GM20000 (cell line): ENCODE data around the gene DBR1.
A peak's percentile ranks its signal among the peaks of the same experiment; 100 is the strongest.

ENCODE experiments used
- DNase-seq: peaks from one replicate; pipeline ENCODE4 v3.0.0; 2012; ENCODE audit warnings: low spot score
- TF ChIP-seq, protein P1 (sequence below): IDR thresholded peaks from 2 replicates; pipeline ENCODE4 v1.5.1; 2012; ENCODE audit warnings: mild to moderate bottlenecking, control low read depth; ENCODE audit errors: extremely low read depth, missing control alignments

Gene DBR1

DNA sequence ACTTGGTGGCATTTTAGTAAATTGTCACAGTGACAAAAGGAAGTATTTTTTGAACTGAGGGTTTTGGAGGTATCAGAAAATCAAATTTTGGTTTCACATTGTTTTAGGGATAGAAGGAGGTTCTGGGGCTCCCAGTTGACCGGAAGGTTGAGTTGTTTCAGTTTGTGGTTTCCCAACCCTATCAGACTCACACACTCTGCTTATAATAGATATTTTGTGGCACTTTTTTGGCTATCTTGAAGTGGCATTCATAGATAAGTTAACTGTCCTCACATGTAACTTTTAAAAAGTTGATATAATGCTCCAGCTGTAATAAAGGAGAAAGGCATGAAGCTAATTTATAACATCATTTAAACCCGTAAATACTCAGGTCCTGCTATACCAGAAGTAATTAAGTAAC lies 25.1 kb upstream of the DBR1 start:
- TF ChIP-seq, protein P1, sequence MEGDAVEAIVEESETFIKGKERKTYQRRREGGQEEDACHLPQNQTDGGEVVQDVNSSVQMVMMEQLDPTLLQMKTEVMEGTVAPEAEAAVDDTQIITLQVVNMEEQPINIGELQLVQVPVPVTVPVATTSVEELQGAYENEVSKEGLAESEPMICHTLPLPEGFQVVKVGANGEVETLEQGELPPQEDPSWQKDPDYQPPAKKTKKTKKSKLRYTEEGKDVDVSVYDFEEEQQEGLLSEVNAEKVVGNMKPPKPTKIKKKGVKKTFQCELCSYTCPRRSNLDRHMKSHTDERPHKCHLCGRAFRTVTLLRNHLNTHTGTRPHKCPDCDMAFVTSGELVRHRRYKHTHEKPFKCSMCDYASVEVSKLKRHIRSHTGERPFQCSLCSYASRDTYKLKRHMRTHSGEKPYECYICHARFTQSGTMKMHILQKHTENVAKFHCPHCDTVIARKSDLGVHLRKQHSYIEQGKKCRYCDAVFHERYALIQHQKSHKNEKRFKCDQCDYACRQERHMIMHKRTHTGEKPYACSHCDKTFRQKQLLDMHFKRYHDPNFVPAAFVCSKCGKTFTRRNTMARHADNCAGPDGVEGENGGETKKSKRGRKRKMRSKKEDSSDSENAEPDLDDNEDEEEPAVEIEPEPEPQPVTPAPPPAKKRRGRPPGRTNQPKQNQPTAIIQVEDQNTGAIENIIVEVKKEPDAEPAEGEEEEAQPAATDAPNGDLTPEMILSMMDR = no peak
- DNase-seq = peak; percentile 11

- DNase-seq = no peak
Measured at GRCh38 chr3:138197524-138197923, 22.8 kb upstream of the DBR1 start.

GRCh38 chr3:138197058-138197457 lies 22.3 kb upstream of the DBR1 start:
- TF ChIP-seq, protein P1 = no peak
- DNase-seq = peak; percentile 19

More at GRCh38 chr3:138197524-138197923, 22.8 kb upstream of the DBR1 start:
- TF ChIP-seq, protein P1 = no peak

DNA sequence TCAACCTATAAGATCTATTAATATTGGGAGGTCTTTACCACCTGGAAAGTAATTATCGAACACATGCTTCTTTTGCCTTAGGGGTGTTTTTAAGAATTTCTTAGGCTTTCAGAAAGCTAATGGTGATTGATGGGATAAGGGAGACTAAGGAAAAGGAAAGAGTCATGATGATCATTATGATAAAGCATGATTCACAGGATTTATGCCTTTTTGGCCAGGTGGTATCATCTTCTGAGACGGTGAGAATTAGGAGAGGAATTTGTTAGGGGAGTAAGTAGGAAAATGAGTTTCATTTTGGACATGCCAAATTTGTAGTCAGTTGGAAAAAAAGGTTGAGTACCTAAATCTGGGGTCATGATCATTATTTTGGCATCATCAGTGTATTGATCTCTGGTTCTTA lies 21.3 kb upstream of the DBR1 start:
- TF ChIP-seq, protein P1 = no peak
- no peak for DNase-seq

GRCh38 chr3:138195481-138195880 lies 20.8 kb upstream of the DBR1 start:
- DNase-seq = no peak
- TF ChIP-seq, protein P1 = no peak

- DNase-seq = peak; percentile 29
- TF ChIP-seq, protein P1 = no peak
Measured at GRCh38 chr3:138188013-138188730, 13.5 kb upstream of the DBR1 start.

DNA sequence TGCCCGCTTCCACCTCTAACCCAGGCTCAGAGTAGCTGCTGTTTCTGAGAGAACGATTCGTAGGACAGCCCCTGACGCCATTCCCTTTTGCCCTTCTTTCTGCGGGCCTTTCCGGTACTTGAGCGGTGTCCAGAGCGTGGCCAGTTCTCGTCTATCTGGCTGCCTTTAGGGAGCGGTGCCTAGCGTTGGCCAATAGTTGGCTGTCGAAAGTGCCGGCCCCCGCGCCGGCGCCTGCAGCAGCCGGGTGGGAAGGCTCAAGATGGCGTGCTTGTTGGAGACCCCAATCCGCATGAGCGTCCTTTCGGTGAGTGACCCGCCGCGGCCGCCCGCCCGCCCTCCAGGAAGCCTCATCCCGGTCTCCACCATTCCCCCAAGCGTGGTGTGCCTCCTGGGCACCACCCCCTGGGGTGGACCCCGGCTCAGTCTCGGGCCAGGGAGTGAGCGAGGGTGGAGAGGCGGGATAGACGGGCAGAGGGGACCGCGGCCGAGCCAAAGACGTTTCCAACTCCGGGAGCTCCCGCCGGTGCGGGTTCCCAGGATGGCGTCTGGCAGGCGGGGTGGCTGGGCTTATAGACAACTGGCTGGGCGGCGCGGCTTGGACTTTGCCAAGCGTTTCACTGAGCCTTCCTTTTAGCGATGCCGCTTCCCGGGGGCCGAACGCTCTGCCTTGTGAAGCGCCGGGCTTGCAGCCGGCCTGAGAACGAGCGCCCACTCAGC lies 12.7 kb upstream of the DBR1 start, which contains the start of gene ARMC8:
TSS of gene ARMC8 (plus strand) at position 6 of the 717 bp plus-strand sequence. CDS start at position 260, 254 bp downstream.
- no peak for DNase-seq
- TF ChIP-seq, protein P1 = no peak
